Umbilical cord (tissue), 2 donors: ENCODE results near the gene CDK5R1. TPM values are rescaled to one million over a fixed set of nuclear protein-coding genes. Genes with fewer than 3 reads are reported as not detected.
"Not testable (repeated sequence)": the region's sequence is repeated elsewhere in the genome, so short reads cannot be mapped to it uniquely, and the experiment has no call there.

Experiments used
- DNase-seq: peaks from one replicate; pipeline ENCODE4 v3.0.0-alpha.2; 2015; ENCODE audit warnings: low spot score
- total RNA-seq: library from RNA; depleted of rRNA; stranded (reverse); fragments of >200 nt; gene quantifications from one replicate; pipeline ENCODE4 v1.2.3, GENCODE V29; 2014; ENCODE audit warnings: low replicate concordance; ENCODE audit not compliant: insufficient read depth

The CDK5R1 gene
- total RNA-seq, 1 donor from 2014 or later = 0.72 TPM

- DNase-seq = no peak
Measured at GRCh38 chr17:32516450-32516849, 29.7 kb downstream of the CDK5R1 start.

- no peak for DNase-seq
Measured at GRCh38 chr17:32516940-32517701, 30.3 kb downstream of the CDK5R1 start.

- no peak for DNase-seq
Measured at GRCh38 chr17:32517982-32518381, 31.2 kb downstream of the CDK5R1 start.

GRCh38 chr17:32518646-32519227, 31.9 kb downstream of the CDK5R1 start:
- DNase-seq = no peak

GRCh38 chr17:32519228-32520103, 32.7 kb downstream of the CDK5R1 start:
- peak; percentile 13 for DNase-seq

- DNase-seq = no peak
Measured at GRCh38 chr17:32520104-32520701, 33.4 kb downstream of the CDK5R1 start.

- no peak for DNase-seq
Measured at GRCh38 chr17:32520737-32521404, 34.1 kb downstream of the CDK5R1 start.

- DNase-seq = no peak
Measured at GRCh38 chr17:32523017-32523680, 36.4 kb downstream of the CDK5R1 start.

GRCh38 chr17:32523827-32524552, 37.2 kb downstream of the CDK5R1 start:
- DNase-seq = no peak

- not testable (repeated sequence) for DNase-seq
Measured at GRCh38 chr17:32524553-32524880, 37.7 kb downstream of the CDK5R1 start.

GRCh38 chr17:32525122-32525521, 38.3 kb downstream of the CDK5R1 start:
- DNase-seq = no peak

- no peak for DNase-seq
Measured at GRCh38 chr17:32527146-32527545, 40.4 kb downstream of the CDK5R1 start.

GRCh38 chr17:32528825-32529224, 42.0 kb downstream of the CDK5R1 start:
- no peak for DNase-seq

- DNase-seq = no peak
Measured at GRCh38 chr17:32529604-32530003, 42.8 kb downstream of the CDK5R1 start.

GRCh38 chr17:32533296-32533695, 46.5 kb downstream of the CDK5R1 start:
- DNase-seq = no peak

- DNase-seq = no peak
Measured at GRCh38 chr17:32536736-32537643, 50.2 kb downstream of the CDK5R1 start.
